Nephron (organoid): Measurements from ENCODE around the gene MET.
A peak's percentile ranks its signal among the peaks of the same experiment; 100 is the strongest.

ENCODE experiments used
- H3K27ac Mint-ChIP-seq, 3 experiments: 2 replicates each; pipeline ENCODE4 v1.8.0; 2020; ENCODE audit warnings: mixed read lengths in 3 of 3, mild to moderate bottlenecking in 2 of 3, moderate library complexity in 1 of 3
- H3K27me3 Mint-ChIP-seq: 2 replicates; pipeline ENCODE4 v1.8.0; 2021; ENCODE audit warnings: low read depth, mild to moderate bottlenecking, moderate library complexity, mixed read lengths
- H3K36me3 Mint-ChIP-seq: 2 replicates; pipeline ENCODE4 v1.8.0; 2020; ENCODE audit warnings: low read depth, mixed read lengths
- H3K4me1 Mint-ChIP-seq: 2 replicates; pipeline ENCODE4 v1.8.0; 2020; ENCODE audit warnings: mixed read lengths
- H3K4me3 Mint-ChIP-seq, 3 experiments: 2 replicates each; pipeline ENCODE4 v1.8.0; 2020; ENCODE audit warnings: mild to moderate bottlenecking in 3 of 3, mixed read lengths in 3 of 3, moderate library complexity in 2 of 3
- H3K9me3 Mint-ChIP-seq: 2 replicates; pipeline ENCODE4 v1.8.0; 2020; ENCODE audit warnings: mixed read lengths
- CTCF ChIP-seq, 3 experiments: fragments of 200-600 bp; sonication (generic); IDR thresholded peaks; one replicate each; pipeline ENCODE4 v1.5.0; 2021; ENCODE audit warnings: antibody characterized with exemption in 3 of 3; ENCODE audit not compliant: unreplicated experiment in 3 of 3

MET gene

GRCh38 chr7:116728413-116728812, 56.4 kb downstream of the MET start:
- no peaks in the 10 kb centered on the region for H3K36me3 Mint-ChIP-seq
- no peak overlapping the region for H3K4me3 Mint-ChIP-seq
- peaks cover 41% of the 10 kb centered on the region for H3K4me1 Mint-ChIP-seq
- no peak for TF ChIP-seq CTCF (IDR thresholded peaks at IDR 0.05; ENCODE audit: unreplicated experiment in 3 of 3)
- H3K27me3 Mint-ChIP-seq = no peaks in the 10 kb centered on the region
- no peaks in the 10 kb centered on the region for H3K9me3 Mint-ChIP-seq
- no peak overlapping the region for H3K27ac Mint-ChIP-seq

- Mint-ChIP-seq H3K27me3 (no peaks in the 10 kb centered on the region), H3K4me3 (peak overlapping the region in 2 of 3 experiments; percentile 16 to 26), H3K27ac (peak overlapping the region; percentile 67 to 74 (median 67)), H3K9me3 (no peaks in the 10 kb centered on the region), H3K36me3 (no peaks in the 10 kb centered on the region), H3K4me1 (peaks cover 56% of the 10 kb centered on the region)
- no peak for TF ChIP-seq CTCF (IDR thresholded peaks at IDR 0.05; ENCODE audit: unreplicated experiment in 3 of 3)
Measured at GRCh38 chr7:116730097-116731022, 58.4 kb downstream of the MET start.

- H3K27ac Mint-ChIP-seq = peak overlapping the region; percentile 67 to 74 (median 67)
- peaks cover 59% of the 10 kb centered on the region for H3K4me1 Mint-ChIP-seq
- H3K4me3 Mint-ChIP-seq = peak overlapping the region in 2 of 3 experiments; percentile 60 to 76
- H3K27me3 Mint-ChIP-seq = no peaks in the 10 kb centered on the region
- no peaks in the 10 kb centered on the region for H3K36me3 Mint-ChIP-seq
- no peaks in the 10 kb centered on the region for H3K9me3 Mint-ChIP-seq
- TF ChIP-seq CTCF (IDR thresholded peaks at IDR 0.05; ENCODE audit: unreplicated experiment in 3 of 3) = no peak
Measured at GRCh38 chr7:116731023-116731395, 59.0 kb downstream of the MET start.

GRCh38 chr7:116731445-116732335, 59.7 kb downstream of the MET start:
- H3K4me3 Mint-ChIP-seq = peak overlapping the region; percentile 47 to 76 (median 60)
- no peaks in the 10 kb centered on the region for H3K27me3 Mint-ChIP-seq
- TF ChIP-seq CTCF (IDR thresholded peaks at IDR 0.05; ENCODE audit: unreplicated experiment in 3 of 3) = no peak
- H3K36me3 Mint-ChIP-seq = no peaks in the 10 kb centered on the region
- peaks cover 60% of the 10 kb centered on the region for H3K4me1 Mint-ChIP-seq
- H3K27ac Mint-ChIP-seq = peak overlapping the region; percentile 67 to 74 (median 67)
- no peaks in the 10 kb centered on the region for H3K9me3 Mint-ChIP-seq

- H3K4me1 Mint-ChIP-seq = peaks cover 65% of the 10 kb centered on the region
- H3K4me3 Mint-ChIP-seq = peak overlapping the region; percentile 41 to 76 (median 60)
- no peaks in the 10 kb centered on the region for H3K27me3 Mint-ChIP-seq
- peak overlapping the region; percentile 52 to 74 (median 67) for H3K27ac Mint-ChIP-seq
- H3K9me3 Mint-ChIP-seq = no peaks in the 10 kb centered on the region
- H3K36me3 Mint-ChIP-seq = no peaks in the 10 kb centered on the region
- TF ChIP-seq CTCF (IDR thresholded peaks at IDR 0.05; ENCODE audit: unreplicated experiment in 3 of 3) = no peak
Measured at GRCh38 chr7:116732788-116733694, 61.0 kb downstream of the MET start.
